Panc1 (cell line): ENCODE results near the gene PCTP. TPM values are rescaled to one million over a fixed set of nuclear protein-coding genes. Genes with fewer than 3 reads are reported as not detected.

Source experiments
- ATAC-seq: fragments of 200-7000 bp; cut with Tn5 transposase; 2 replicates; pipeline ENCODE4 v1.9.1; 2020; ENCODE audit warnings: mild to moderate bottlenecking, moderate library complexity
- BruUV-seq: library from RNA; stranded (reverse); fragments of 400-500 nt; replicated peaks from 2 replicates; lab custom pipeline; 2021; lab: Mats Ljungman, UMichigan
- CTCF ChIA-PET: fragments of 300-600 bp; sonication (Branson Sonifier 250); formaldehyde crosslinking; loops from one replicate; lab custom pipeline; 2022; ENCODE audit warnings: antibody characterized with exemption; lab: Charles Lee
- POLR2A ChIA-PET: fragments of 300-600 bp; sonication (Branson Sonifier 250); formaldehyde crosslinking; loops from one replicate; lab custom pipeline; 2022; ENCODE audit warnings: antibody characterized with exemption; lab: Charles Lee
- DNase-seq: peaks from one replicate; pipeline ENCODE4 v3.0.0-alpha.2; 2010; ENCODE audit warnings: low read depth, low spot score
- H3K27ac ChIP-seq: 2 replicates; pipeline ENCODE4 v1.5.1; 2011; ENCODE audit warnings: mild to moderate bottlenecking, low read length, inconsistent platforms
- H3K27me3 ChIP-seq: fragments of 200-500 bp; sonication (Bioruptor generic); 2 replicates; pipeline ENCODE4 v1.6.0; 2014; ENCODE audit warnings: low read length, inconsistent platforms; ENCODE audit not compliant: control insufficient read depth, insufficient read depth
- H3K36me3 ChIP-seq: fragments of 200-500 bp; sonication (Bioruptor generic); 2 replicates; pipeline ENCODE4 v1.5.1; 2014; ENCODE audit warnings: inconsistent platforms, mild to moderate bottlenecking, low read length, moderate library complexity; ENCODE audit not compliant: control insufficient read depth, insufficient read depth
- H3K4me1 ChIP-seq: 2 replicates; pipeline ENCODE4 v1.5.1; 2011; ENCODE audit warnings: inconsistent platforms, mild to moderate bottlenecking, low read length, moderate library complexity; ENCODE audit not compliant: control insufficient read depth, insufficient read depth
- H3K4me3 ChIP-seq, 2 experiments: 2 replicates each; pipeline ENCODE4 v1.5.1; 2011 to 2012; ENCODE audit warnings: low read depth in 2 of 2, low read length in 2 of 2, mild to moderate bottlenecking in 2 of 2, inconsistent platforms in 1 of 2, moderate library complexity in 1 of 2
- H3K9me3 ChIP-seq: fragments of 200-500 bp; sonication (Bioruptor generic); 2 replicates; pipeline ENCODE4 v1.5.1; 2014; ENCODE audit warnings: low read depth, mild to moderate bottlenecking, inconsistent platforms, low read length, moderate library complexity; ENCODE audit not compliant: control insufficient read depth, insufficient read depth
- CTCF ChIP-seq: fragments of 450-650 bp; IDR thresholded peaks from 2 replicates; pipeline ENCODE4 v1.5.1; 2017; ENCODE audit warnings: mild to moderate bottlenecking
- POLR2AphosphoS5 ChIP-seq: IDR thresholded peaks from 2 replicates; pipeline ENCODE4 v1.6.1; 2012; ENCODE audit warnings: mild to moderate bottlenecking, low read depth, low read length, moderate library complexity
- REST ChIP-seq, 2 experiments: IDR thresholded peaks; 2 replicates each; pipeline ENCODE4 v1.6.1; 2011 to 2012; ENCODE audit warnings: low read depth in 2 of 2, control low read depth in 1 of 2, low read length in 1 of 2, mild to moderate bottlenecking in 1 of 2, moderate library complexity in 1 of 2; ENCODE audit not compliant: insufficient read depth in 1 of 2
- SIN3A ChIP-seq: IDR thresholded peaks from 2 replicates; pipeline ENCODE4 v1.6.1; 2012; ENCODE audit warnings: low read depth, mild to moderate bottlenecking, low read length, moderate library complexity, borderline replicate concordance; ENCODE audit not compliant: insufficient read depth
- TCF7L2 ChIP-seq: IDR thresholded peaks from 2 replicates; pipeline ENCODE4 v1.6.1; 2011; ENCODE audit warnings: mild to moderate bottlenecking, low read depth, low read length, inconsistent platforms
- in situ Hi-C: cut with HindIII; loops from 2 replicates; pipeline ENCODE4 v1.10.0; 2016; ENCODE audit warnings: low sequenced_read_pairs, low pct_unique_long_range_greater_than_20kb
- intact Hi-C: fragments of 100-400 bp; cut with micrococcal nuclease; formaldehyde crosslinking; loops from one replicate; pipeline ENCODE4 v1.10.0; 2022; ENCODE audit not compliant: unreplicated experiment
- total RNA-seq: library from RNA; stranded (reverse); gene quantifications from one replicate; pipeline ENCODE4 v1.2.1, GENCODE V29; 2021; ENCODE audit not compliant: unreplicated experiment

PCTP gene
- total RNA-seq, 1 experiment from 2014 or later = 23.7 TPM

GRCh38 chr17:55730808-55731207 lies 20.0 kb upstream of the PCTP start:
- DNase-seq (no peak), ATAC-seq (no peak)
- H3K36me3 ChIP-seq = no peaks in the 10 kb centered on the region
- intact Hi-C loops = no loop called here
- BruUV-seq = no TSS peak
- CTCF ChIA-PET = interaction anchor here (0.9 kb wide), 1 partner anchor 13 kb away, joined by 5 read pairs; no protein-coding TSS in a partner anchor
- POLR2A ChIA-PET = interaction anchor here (0.6 kb wide), 1 partner anchor 13 kb away, joined by 3 read pairs; no protein-coding TSS in a partner anchor
- no peaks in the 10 kb centered on the region for H3K4me1 ChIP-seq
- TF ChIP-seq REST (IDR thresholded peaks at IDR 0.05; ENCODE audit: insufficient read depth in 1 of 2, low read depth in 2 of 2, low read length in 1 of 2) = no peak
- peaks cover 4% of the 10 kb centered on the region; the same call in 1 of the 2 replicates for H3K27me3 ChIP-seq
- H3K4me3 ChIP-seq = no peak overlapping the region
- no peaks in the 10 kb centered on the region for H3K9me3 ChIP-seq
- in situ Hi-C loops = no loop called here
- no peak overlapping the region for H3K27ac ChIP-seq

GRCh38 chr17:55731586-55732250 lies 19.1 kb upstream of the PCTP start:
- peaks cover 4% of the 10 kb centered on the region; the same call in 1 of the 2 replicates for H3K27me3 ChIP-seq
- DNase-seq = no peak
- no peaks in the 10 kb centered on the region for H3K36me3 ChIP-seq
- H3K9me3 ChIP-seq = no peaks in the 10 kb centered on the region
- no peaks in the 10 kb centered on the region for H3K4me1 ChIP-seq
- no peak for TF ChIP-seq SIN3A
- TF ChIP-seq REST (IDR thresholded peaks at IDR 0.05; ENCODE audit: insufficient read depth in 1 of 2, low read depth in 2 of 2, low read length in 1 of 2) = no peak
- no peak for TF ChIP-seq TCF7L2
- TF ChIP-seq CTCF = no peak
- TF ChIP-seq POLR2AphosphoS5 = no peak
- H3K27ac ChIP-seq = no peak overlapping the region
- peak overlapping the region in 1 of 2 experiments; percentile 26; a peak in 2 of 4 replicates for H3K4me3 ChIP-seq
- in situ Hi-C loops (no loop called here), intact Hi-C loops (no loop called here)
- CTCF ChIA-PET = no interaction called here
- no TSS peak for BruUV-seq
- POLR2A ChIA-PET = interaction anchor here (0.6 kb wide), 1 partner anchor 14 kb away, joined by 3 read pairs; no protein-coding TSS in a partner anchor
- no peak; the same call in 1 of the 2 replicates for ATAC-seq
